ENCODE data around the gene FLVCR1.
"Not testable (repeated sequence)": the region's sequence is repeated elsewhere in the genome, so short reads cannot be mapped to it uniquely, and the experiment has no call there.

Gene FLVCR1

GRCh38 chr1:212857992-212858460, at the start of gene FLVCR1:
Gene FLVCR1, plus strand, starts transcription at chr1:212858275. Its CDS starts 178 bp downstream, at chr1:212858453.
- DNase-seq (ENCODE audit: low spot score), result peak; percentile 83

GRCh38 chr1:212814537-212815334, 43.3 kb upstream of the FLVCR1 start:
- no peak for DNase-seq (ENCODE audit: low spot score)

- no peak for DNase-seq (ENCODE audit: low spot score)
These were observed 41.4 kb upstream of the FLVCR1 start for GRCh38 chr1:212816567-212817278.

GRCh38 chr1:212819726-212820125, 38.3 kb upstream of the FLVCR1 start:
- no peak for DNase-seq (ENCODE audit: low spot score)

- no peak for DNase-seq (ENCODE audit: low spot score)
These were observed 37.1 kb upstream of the FLVCR1 start for GRCh38 chr1:212820969-212821368.

GRCh38 chr1:212822956-212823355, 35.1 kb upstream of the FLVCR1 start:
- DNase-seq (ENCODE audit: low spot score), result no peak

GRCh38 chr1:212824201-212824600, 33.9 kb upstream of the FLVCR1 start:
- no peak for DNase-seq (ENCODE audit: low spot score)

- no peak for DNase-seq (ENCODE audit: low spot score)
These were observed 32.1 kb upstream of the FLVCR1 start for GRCh38 chr1:212825798-212826452.

- no peak for DNase-seq (ENCODE audit: low spot score)
These were observed 30.8 kb upstream of the FLVCR1 start for GRCh38 chr1:212827171-212827776.

- peak; percentile 35 for DNase-seq (ENCODE audit: low spot score)
These were observed 30.2 kb upstream of the FLVCR1 start for GRCh38 chr1:212827831-212828278.

- DNase-seq (ENCODE audit: low spot score), result no peak
These were observed 29.7 kb upstream of the FLVCR1 start for GRCh38 chr1:212828395-212828794.

- not testable (repeated sequence) for DNase-seq (ENCODE audit: low spot score)
These were observed 24.6 kb upstream of the FLVCR1 start for GRCh38 chr1:212833211-212834207.

GRCh38 chr1:212838145-212838544, 19.9 kb upstream of the FLVCR1 start:
- DNase-seq (ENCODE audit: low spot score), result no peak

- not testable (repeated sequence) for DNase-seq (ENCODE audit: low spot score)
These were observed 13.6 kb upstream of the FLVCR1 start for GRCh38 chr1:212844521-212844920.

- DNase-seq (ENCODE audit: low spot score), result no peak
These were observed 10.5 kb upstream of the FLVCR1 start, which contains the start of gene SPATA45 for GRCh38 chr1:212847549-212847948. Gene SPATA45, minus strand, starts transcription at chr1:212847649. Its CDS starts 11,500 bp downstream, at chr1:212836149.

GRCh38 chr1:212852105-212852688, 5.9 kb upstream of the FLVCR1 start:
- DNase-seq (ENCODE audit: low spot score), result no peak

- no peak for DNase-seq (ENCODE audit: low spot score)
These were observed 4.4 kb upstream of the FLVCR1 start for GRCh38 chr1:212853658-212854057.

GRCh38 chr1:212856755-212857154, 1.3 kb upstream of the FLVCR1 start:
- DNase-seq (ENCODE audit: low spot score), result no peak

GRCh38 chr1:212858461-212859265, 588 bp downstream of the FLVCR1 start:
- no peak for DNase-seq (ENCODE audit: low spot score)
